Vagina (tissue), 2 donors: ENCODE data around the gene TPST2.

ENCODE experiments used
- CTCF ChIP-seq, 3 experiments: fragments of 450-650 bp in 2 of 3; fragments of 200-600 bp in 1 of 3; sonication (generic) in 1 of 3; IDR thresholded peaks; one replicate each; pipeline ENCODE4 v1.5.1; 2017 to 2019; ENCODE audit warnings: antibody characterized with exemption in 3 of 3, mild to moderate bottlenecking in 2 of 3, moderate library complexity in 2 of 3
- POLR2A ChIP-seq, 2 donors: fragments of 450-650 bp; IDR thresholded peaks; one replicate each; pipeline ENCODE4 v1.6.1; 2017; ENCODE audit warnings: antibody characterized with exemption in 2 of 2, mild to moderate bottlenecking in 2 of 2, moderate library complexity in 2 of 2

GRCh38 chr22:26553056-26553752 lies 36.7 kb downstream of the TPST2 start:
- TF ChIP-seq CTCF (IDR thresholded peaks at IDR 0.05) (no peak), POLR2A (IDR thresholded peaks at IDR 0.05) (no peak)
